GM19455 (cell line): ENCODE results near the gene GFRA3.
"Not testable (repeated sequence)": the region's sequence is repeated elsewhere in the genome, so short reads cannot be mapped to it uniquely, and the experiment has no call there.

Source experiments
- ATAC-seq: cut with Tn5 transposase; IDR thresholded peaks from one replicate; pipeline ENCODE4 v1.9.1; 2021; ENCODE audit not compliant: unreplicated experiment

Gene GFRA3

GRCh38 chr5:138274189-138274853 is at the start of gene GFRA3:
Gene GFRA3 (minus strand): TSS chr5:138274621. CDS start chr5:138274424, 197 bp downstream.
- ATAC-seq, result no peak

GRCh38 chr5:138318211-138318610 is 43.8 kb upstream of the GFRA3 start:
- ATAC-seq, result not testable (repeated sequence)

DNA sequence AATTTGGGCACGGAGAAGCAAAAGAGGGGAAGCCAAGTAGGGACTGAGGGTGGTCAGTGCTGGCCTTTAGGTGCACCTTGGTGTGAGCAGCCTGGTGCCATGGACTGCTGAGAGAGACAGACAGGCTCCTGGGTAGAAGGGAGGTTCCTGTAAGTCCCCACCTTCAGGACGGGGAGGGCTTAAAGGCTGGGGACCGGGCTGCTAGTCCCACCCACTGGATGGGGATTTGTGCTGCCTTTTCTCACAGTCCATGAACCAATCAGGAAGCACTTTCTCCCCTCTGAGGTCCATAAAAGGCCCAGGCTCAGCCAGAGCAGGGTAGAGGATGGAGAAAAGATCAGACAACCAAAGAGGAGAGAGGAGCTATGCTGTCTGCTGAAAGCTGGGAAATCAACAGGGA is 41.9 kb upstream of the GFRA3 start:
- no peak for ATAC-seq

DNA sequence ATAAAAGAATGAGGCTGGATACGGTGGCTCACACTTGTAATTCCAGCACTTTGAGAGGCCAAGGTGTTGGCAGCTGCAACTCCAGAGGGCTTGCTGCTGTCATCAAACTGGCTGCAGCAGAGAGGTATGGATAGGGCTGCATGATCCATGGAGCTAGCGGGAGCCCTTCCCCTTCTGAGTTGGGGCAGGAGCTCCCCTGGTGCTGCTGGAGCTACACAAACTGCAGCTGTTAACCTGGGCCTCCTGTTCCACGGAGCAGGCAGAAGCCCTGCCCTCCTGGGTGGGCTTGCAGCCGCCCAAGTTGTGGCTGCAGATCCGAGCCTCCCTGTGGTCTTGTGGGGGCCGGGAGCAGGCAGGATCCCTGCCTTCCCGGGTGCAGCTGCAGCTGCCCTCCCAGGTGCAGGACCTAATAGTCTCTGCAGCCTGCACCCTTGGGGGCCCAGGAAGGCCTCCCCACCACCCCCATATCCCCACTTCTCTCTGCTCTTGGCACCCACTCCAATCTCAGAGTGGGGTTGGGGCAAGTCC is 41.4 kb upstream of the GFRA3 start:
- ATAC-seq, result no peak

DNA sequence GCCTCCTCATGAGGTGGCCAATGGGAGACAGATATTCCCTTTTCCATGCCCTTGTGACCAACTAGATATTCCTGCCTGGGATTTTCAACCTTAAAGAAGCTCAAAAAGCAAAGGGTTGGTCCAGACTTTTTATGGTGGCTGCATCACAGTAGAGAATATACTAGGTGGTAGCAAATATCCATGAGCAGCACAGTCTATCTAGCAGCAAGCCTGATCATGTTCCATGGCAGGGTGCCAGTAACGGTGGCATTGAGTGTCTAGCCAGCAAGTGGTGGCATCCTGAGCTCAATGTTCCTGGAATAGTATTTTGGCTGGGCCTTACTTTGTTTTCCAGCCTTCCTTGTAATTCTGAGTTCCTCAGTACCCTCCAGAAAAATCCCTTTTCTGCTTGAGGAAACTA is 31.4 kb upstream of the GFRA3 start:
- ATAC-seq, result no peak

DNA sequence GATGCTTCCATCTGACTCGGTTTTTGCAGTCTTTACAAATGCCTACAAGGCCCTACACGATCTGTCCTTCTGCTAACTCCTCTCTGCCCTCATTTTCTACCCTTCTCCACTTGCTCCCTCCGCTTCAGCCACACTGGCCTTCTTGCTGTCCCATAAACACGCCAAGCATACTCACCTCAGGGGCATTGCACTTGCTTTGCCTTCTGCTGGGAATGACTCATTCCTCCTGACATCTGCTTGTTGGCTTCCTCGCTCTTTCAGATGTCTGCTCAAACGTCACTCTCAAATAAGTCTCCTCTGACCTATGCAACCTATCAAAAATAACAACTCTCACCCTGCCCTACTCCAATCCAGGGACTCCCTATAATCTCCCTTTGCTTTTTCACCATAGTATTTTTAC is 29.0 kb upstream of the GFRA3 start:
- no peak for ATAC-seq

- no peak for ATAC-seq
Measured at GRCh38 chr5:138289296-138289695, 14.9 kb upstream of the GFRA3 start.

DNA sequence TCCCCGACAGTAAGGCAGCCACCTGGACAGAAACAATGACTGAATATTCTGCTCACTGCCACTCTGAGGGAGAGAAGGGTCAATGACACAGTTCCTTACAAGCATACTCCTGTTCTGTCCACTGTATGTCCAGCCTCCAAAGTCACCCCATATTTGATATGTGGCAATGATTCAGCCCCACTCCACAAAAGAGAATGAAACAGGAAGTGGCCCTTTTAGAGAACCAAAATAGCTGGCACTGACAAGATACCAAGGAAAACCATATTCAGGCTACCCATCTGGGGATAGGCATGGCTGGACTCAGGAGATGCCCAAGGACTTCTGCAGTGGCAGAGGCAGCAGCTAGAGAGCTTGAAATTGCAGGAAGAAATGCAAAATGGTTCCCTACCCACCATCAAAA is 12.8 kb upstream of the GFRA3 start:
- ATAC-seq, result no peak

DNA sequence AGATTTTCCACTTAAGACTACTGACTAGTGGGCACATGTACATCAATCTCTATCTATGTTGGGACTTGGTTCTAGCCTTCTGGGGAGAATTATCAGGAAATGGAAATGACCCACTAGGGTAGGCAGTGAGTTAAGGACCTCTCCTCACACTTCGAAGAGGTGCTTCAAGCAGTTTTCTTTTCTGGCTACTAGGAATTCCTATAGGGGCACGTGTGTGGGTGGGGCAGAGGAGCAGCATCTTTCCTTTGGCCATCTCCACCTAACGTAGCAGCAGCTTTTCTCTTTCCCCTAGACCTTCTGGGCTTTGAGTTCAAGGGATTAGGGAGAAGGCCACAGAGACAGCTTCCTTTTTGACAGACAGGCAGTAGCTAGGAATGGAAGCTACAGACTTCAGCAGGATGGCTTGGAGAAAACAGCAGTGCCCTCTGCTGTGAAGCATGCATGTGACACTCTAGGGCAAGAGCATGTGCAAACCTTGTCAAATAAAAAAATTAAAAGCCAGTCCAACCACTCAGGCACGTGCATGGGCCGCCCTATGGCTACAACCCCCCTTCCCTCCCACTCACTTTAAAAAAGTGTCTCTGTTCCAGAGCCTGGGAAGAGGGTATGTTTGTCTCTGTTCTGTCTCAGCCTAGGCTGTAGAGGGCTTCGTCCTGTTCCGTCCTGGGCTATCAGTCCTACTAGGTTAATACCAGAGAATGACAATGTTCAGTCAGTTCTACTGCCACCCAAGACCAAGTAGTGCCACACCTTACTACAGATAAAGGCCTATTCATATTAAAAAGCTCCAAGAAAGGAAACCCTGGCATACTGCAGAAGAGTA is 8.7 kb upstream of the GFRA3 start:
- no peak for ATAC-seq

GRCh38 chr5:138280915-138281314 is 6.5 kb upstream of the GFRA3 start:
- no peak for ATAC-seq

GRCh38 chr5:138276402-138277054 is 2.1 kb upstream of the GFRA3 start:
- ATAC-seq, result no peak

- no peak for ATAC-seq
Measured at GRCh38 chr5:138275895-138276294, 1.5 kb upstream of the GFRA3 start.

DNA sequence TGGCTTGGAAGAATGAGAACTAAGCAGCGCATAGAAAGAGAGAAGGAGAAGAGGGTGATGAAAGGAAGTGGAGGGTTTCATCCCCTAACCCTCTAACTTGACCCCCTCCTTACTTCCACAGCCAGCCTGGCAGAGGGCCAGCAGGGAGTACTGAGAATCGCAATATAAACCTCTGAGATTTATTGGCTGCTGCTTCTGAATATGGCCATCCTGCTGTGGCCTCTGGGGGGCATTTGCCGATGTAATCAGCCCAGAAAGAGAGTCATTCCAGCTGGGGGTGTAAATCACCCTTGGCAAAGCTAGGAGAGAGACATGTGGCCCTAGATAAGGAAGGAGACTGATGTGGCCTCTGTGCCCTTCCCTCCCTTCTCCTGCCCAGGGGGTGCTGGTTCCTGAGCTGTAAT is 960 bp upstream of the GFRA3 start:
- ATAC-seq, result no peak

DNA sequence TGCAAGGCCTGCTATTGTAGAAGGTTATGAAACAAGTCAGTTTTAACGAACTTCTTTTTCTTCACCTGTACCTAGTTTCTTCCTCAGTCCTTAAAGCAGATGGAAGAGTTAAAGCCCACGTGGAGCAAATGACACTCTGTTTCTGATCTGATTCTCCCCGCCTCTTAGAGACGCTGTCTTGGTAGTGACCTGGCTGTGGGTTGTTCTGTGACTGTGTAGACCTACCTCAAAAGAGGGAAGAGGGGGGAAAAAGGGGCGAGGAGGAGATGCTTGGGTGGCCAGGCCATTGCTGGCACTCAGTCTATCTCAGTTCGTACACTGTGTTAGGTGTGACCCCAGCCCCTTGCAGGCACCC is 610 bp downstream of the GFRA3 start:
- no peak for ATAC-seq

- ATAC-seq, result no peak
Measured at GRCh38 chr5:138272681-138273080, 1.7 kb downstream of the GFRA3 start.

- ATAC-seq, result no peak
Measured at GRCh38 chr5:138271281-138271680, 3.1 kb downstream of the GFRA3 start.

GRCh38 chr5:138264183-138264582 is 10.2 kb downstream of the GFRA3 start:
- ATAC-seq, result no peak

DNA sequence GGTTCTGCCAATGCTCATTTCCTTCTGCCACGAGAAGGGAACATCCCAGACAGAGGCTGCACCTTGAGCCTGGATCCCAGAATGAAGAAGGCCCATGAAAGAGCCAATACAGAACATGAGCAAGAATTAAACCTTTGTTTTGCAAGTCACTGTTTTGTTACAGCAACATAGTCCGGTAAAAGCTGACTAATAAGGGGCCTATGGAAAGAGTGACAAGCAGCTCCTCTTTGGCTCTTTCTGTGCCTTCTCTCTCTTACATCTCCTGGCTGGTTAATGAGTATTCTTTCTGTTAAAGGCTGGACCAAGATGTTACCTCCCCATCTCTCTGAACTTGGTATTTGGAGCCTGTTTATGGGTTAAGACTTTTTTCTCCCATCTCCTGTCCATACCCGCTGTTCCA is 10.8 kb downstream of the GFRA3 start:
- ATAC-seq, result no peak

DNA sequence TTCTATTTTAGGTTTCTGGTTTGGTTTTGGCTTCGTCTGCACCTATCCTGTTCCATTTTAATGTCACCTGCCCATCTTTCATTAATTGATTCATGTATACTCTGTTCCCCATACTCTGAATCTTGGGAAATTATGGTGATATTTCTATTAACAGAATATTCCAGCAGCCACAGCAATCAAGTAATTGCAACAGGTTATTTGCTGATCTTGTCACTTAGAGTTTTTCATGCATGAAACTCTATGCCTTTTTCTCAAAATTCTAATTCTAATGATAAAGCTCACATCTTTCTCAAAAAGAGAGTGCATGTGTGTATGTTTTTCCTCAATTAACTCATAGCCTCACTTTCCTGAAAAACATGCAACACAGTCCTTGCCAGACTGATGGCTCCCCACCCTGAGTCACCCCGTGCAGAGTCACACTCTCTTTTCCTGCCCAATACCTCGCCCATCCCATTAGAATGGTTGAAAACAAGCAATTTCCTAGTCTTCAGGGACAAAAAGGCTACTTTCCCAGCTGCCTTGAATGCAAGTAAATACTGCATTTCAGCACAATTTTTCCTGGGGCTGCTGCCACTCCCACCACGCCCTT is 15.6 kb downstream of the GFRA3 start:
- no peak for ATAC-seq

- no peak for ATAC-seq
Measured at GRCh38 chr5:138257583-138257982, 16.8 kb downstream of the GFRA3 start.

DNA sequence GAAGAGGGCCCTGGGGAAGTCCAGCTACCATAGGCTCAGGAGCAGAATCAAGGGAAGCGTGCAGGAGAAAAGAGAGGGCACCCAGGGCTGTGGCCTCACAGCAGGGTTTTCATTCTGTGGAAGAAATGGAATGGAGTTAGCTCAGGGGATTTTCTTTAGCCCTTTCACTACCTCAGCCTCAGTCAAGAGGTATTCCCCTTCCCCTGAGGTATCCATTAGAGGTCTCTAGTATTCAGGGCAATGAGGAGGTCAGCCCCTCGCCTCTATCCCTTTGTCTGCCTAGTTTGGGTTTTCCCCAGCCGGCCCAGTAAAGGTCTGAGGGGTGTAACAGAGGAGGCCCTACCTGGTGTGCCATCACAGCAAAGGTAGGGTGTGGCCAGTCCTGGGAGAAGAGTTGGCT is 21.5 kb downstream of the GFRA3 start:
- ATAC-seq, result no peak
